GM12801 (cell line): ENCODE measurements around the gene CD74.

Experiments
- TF ChIP-seq, protein P1 (sequence below): IDR thresholded peaks from one replicate; pipeline ENCODE4 v1.5.1; 2011; ENCODE audit warnings: control low read depth; ENCODE audit not compliant: insufficient read length; ENCODE audit errors: extremely low read depth

The CD74 gene

GRCh38 chr5:150389531-150390266 is 23.0 kb downstream of the CD74 start:
- TF ChIP-seq, protein P1, sequence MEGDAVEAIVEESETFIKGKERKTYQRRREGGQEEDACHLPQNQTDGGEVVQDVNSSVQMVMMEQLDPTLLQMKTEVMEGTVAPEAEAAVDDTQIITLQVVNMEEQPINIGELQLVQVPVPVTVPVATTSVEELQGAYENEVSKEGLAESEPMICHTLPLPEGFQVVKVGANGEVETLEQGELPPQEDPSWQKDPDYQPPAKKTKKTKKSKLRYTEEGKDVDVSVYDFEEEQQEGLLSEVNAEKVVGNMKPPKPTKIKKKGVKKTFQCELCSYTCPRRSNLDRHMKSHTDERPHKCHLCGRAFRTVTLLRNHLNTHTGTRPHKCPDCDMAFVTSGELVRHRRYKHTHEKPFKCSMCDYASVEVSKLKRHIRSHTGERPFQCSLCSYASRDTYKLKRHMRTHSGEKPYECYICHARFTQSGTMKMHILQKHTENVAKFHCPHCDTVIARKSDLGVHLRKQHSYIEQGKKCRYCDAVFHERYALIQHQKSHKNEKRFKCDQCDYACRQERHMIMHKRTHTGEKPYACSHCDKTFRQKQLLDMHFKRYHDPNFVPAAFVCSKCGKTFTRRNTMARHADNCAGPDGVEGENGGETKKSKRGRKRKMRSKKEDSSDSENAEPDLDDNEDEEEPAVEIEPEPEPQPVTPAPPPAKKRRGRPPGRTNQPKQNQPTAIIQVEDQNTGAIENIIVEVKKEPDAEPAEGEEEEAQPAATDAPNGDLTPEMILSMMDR = no peak

DNA sequence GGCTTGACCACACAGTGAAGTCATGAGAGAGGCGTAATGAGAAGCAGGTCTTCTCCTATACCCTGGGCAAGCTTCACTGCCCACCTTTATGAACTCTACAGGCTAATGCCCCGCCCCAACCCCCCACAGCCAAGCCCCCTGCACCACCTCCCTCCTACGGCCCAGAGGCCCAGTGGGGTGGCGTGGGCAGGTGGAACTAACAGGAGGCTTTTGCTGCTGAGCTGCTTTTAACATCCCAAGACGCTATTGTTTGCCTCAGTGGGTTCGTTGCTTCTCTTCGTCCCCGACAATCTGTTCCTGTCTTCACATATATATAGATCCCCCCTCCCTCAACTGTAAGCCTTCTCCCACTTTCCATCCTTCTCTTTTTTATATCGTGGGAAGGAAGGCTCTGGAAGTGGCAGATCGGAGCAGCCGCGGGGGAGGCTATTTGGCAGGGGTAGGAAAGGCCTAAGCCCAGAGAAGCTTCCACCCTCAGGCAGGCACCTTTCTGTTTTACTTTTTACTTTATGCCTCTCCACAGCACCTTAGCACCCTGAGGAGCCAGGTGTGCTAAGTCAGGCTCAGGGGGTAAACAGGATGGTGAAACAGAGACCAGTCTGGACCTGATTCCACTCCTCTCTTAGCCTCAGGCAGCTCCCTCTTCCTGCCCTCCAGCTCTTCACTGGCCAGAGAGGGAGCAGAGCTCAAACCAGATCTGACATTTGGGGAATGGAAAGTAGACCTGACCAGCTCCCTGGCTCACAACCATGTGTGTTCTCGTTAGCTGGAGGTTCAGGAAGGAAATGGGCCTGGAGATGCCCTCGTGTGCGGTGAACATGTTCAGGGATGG is 26.5 kb downstream of the CD74 start:
- TF ChIP-seq, protein P1 = no peak

DNA sequence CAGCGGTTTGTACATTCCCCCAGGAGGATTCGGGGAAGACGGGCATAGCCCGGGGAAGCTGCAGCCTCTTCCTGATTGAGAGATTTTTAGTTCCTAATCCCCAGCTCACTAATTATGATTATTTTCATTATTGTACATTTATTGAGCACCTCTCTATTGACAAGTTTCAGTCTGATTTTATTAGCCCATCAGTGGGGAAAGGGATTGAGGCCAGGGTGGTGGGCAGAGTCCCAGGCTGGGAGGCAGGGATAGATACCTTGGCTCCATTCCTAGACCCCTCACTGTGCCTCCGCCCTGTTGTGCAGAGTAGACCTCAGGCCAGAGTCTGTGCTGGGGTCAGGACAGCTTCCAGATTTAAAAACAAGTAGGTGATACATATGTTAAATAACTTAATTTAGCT is 28.0 kb downstream of the CD74 start:
- TF ChIP-seq, protein P1 = no peak

DNA sequence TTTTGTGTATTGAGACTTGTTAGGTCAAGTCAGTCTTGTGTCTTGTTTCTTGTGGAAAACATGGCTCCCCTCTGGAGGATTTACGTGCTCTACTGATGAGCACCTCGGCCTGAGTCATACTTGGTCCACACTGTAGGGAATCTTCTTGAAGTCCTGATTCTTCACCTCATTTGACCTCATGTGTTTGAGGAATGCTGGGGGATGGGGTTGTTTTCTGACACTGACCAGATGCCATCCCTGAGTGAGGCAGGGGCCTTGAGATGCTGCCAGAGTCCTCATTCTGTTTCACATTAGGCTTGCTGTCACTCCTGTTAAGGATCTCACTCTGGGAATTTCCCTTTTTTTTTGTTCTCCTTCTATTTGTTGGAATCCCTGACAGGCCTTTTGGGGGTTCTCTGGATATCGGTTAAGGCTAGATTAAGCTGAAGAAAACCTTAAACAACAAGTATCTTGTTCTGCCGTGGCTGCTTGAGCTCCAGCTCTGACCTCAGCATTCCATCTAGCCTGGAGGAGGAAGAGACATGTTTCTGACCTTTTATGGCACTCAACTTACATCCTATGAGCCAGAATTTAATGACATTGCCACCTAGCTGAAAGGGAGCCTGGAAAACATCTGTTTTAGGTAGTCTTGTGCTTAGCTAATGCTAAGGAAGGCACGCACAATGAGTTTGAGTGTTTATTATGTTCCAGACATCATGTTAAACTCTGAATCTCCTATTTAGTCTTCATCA is 34.6 kb downstream of the CD74 start:
- TF ChIP-seq, protein P1 = no peak

DNA sequence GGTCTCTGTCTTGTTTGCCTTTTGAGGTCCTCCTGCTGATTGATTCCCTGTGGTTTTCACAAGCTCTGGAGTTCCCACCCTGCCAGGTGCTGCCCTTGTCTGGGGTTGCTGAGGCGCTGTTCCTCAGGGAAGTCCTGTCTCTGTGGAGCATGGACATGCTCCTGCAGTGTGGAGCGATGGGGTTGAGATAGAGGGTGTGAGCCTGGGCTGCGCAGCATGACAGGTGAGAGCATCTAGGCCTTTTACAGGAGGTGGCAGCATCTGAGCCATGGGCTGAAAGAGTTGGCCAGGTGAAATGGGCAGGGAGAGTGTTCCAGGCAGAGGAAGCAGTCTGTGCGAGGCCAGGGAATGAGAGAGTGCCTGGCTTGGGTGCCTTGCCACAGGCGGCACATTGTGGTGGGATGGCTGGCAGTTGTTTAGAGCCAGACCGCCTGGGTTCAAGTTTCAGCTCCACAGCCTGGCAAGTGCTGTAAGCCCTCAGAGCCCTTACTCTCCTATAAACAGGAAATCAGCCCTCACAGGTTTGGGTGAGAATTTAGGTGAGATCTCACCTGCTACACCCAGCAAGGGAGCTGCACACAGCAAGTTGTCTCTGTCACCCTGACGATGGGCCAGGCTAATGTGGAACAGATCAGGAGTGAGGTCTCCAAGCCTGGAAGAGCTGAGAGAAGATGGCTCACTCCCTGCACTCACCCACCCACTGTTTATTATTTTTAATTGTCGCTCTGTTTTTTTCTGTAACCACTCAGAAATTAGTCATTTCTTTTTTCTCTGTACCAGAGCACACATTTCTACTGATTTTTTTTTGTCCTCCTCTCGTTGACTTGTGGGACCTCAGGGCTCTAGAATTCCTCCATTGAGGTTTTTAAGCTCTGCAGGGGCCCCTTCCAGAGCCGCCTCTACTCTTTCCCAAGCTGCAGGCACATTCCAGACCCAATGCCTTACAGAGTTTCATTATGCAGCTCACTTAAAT is 35.6 kb downstream of the CD74 start:
- TF ChIP-seq, protein P1 = no peak

- TF ChIP-seq, protein P1 = no peak
Measured at GRCh38 chr5:150374651-150375050, 38.1 kb downstream of the CD74 start.
